Bronchial epithelial cell (primary cell): ENCODE results near the gene ZDHHC8. TPM values are rescaled to one million over a fixed set of nuclear protein-coding genes. Genes with fewer than 3 reads are reported as not detected.

ENCODE experiments used
- DNase-seq: peaks from one replicate; pipeline ENCODE4 v3.0.0-alpha.2; 2010; ENCODE audit warnings: low read depth
- FAIRE-seq: peaks from 2 replicates; lab custom pipeline; 2011; peaks lifted over from hg19 to GRCh38; lab: Jason Lieb, UNC
- H3K27me3 ChIP-seq: 2 replicates; pipeline ENCODE4 v1.5.1; 2011; ENCODE audit warnings: low read length; ENCODE audit not compliant: control insufficient read depth, insufficient read depth
- H3K36me3 ChIP-seq: 2 replicates; pipeline ENCODE4 v1.5.1; 2011; ENCODE audit warnings: low read length; ENCODE audit not compliant: control insufficient read depth, insufficient read depth
- H3K4me3 ChIP-seq: 2 replicates; pipeline ENCODE4 v1.5.1; 2011; ENCODE audit warnings: mild to moderate bottlenecking, low read depth, low read length, control low read depth
- CTCF ChIP-seq: IDR thresholded peaks from 2 replicates; pipeline ENCODE4 v1.5.1; 2011; ENCODE audit warnings: mild to moderate bottlenecking, moderate library complexity, low read length, control low read depth, inconsistent platforms; ENCODE audit not compliant: insufficient read depth, severe bottlenecking
- total RNA-seq: library from RNA; depleted of rRNA; stranded (reverse); fragments of >200 nt; gene quantifications from 2 replicates; pipeline ENCODE4 v1.2.1, GENCODE V29; 2014

The ZDHHC8 gene
- total RNA-seq, 1 donor from 2014 or later = 6.6 TPM

GRCh38 chr22:20107951-20108756 is 23.4 kb upstream of the ZDHHC8 start:
- Histone ChIP-seq H3K4me3 (no peak overlapping the region), H3K27me3 (no peaks in the 10 kb centered on the region), H3K36me3 (peaks cover 53% of the 10 kb centered on the region)
- DNase-seq (no peak), FAIRE-seq (no peak)
- no peak for TF ChIP-seq CTCF

- no peak for TF ChIP-seq CTCF
- no peaks in the 10 kb centered on the region for H3K27me3 ChIP-seq
- no peak for DNase-seq
- FAIRE-seq = no peak
- no peak overlapping the region for H3K4me3 ChIP-seq
- peaks cover 55% of the 10 kb centered on the region for H3K36me3 ChIP-seq
Measured at GRCh38 chr22:20108757-20109230, 22.8 kb upstream of the ZDHHC8 start.

- TF ChIP-seq CTCF = no peak
- no peak for FAIRE-seq
- Histone ChIP-seq H3K27me3 (no peaks in the 10 kb centered on the region), H3K36me3 (peaks cover 58% of the 10 kb centered on the region), H3K4me3 (no peak overlapping the region)
- DNase-seq = no peak
Measured at GRCh38 chr22:20109411-20110358, 21.9 kb upstream of the ZDHHC8 start.

- FAIRE-seq (no peak), DNase-seq (no peak)
- Histone ChIP-seq H3K36me3 (peaks cover 55% of the 10 kb centered on the region), H3K27me3 (no peaks in the 10 kb centered on the region), H3K4me3 (no peak overlapping the region)
- no peak for TF ChIP-seq CTCF
Measured at GRCh38 chr22:20110359-20110985, 21.1 kb upstream of the ZDHHC8 start.

- DNase-seq = peak; percentile 11
- peak; percentile 43 for TF ChIP-seq CTCF
- H3K27me3 ChIP-seq = no peaks in the 10 kb centered on the region
- no peak for FAIRE-seq
- H3K4me3 ChIP-seq = no peak overlapping the region
- H3K36me3 ChIP-seq = peaks cover 58% of the 10 kb centered on the region
Measured at GRCh38 chr22:20111045-20111688, 20.4 kb upstream of the ZDHHC8 start.
